Mesendoderm (in vitro differentiated cells): ENCODE data around the gene PTPRE.

Experiments
- DNase-seq: peaks from one replicate; pipeline ENCODE4 v3.0.0; 2013
- H2AK5ac ChIP-seq: 2 replicates; pipeline ENCODE4 v1.6.1; 2013; ENCODE audit warnings: low read length, inconsistent platforms
- H2BK120ac ChIP-seq: 2 replicates; pipeline ENCODE4 v1.6.1; 2013; ENCODE audit warnings: low read depth, mild to moderate bottlenecking, low read length, moderate library complexity, mixed read lengths
- H2BK15ac ChIP-seq: replicated peaks from 2 replicates; pipeline ENCODE4 v1.6.1; 2013; ENCODE audit warnings: low read depth, mild to moderate bottlenecking, moderate library complexity
- H2BK5ac ChIP-seq: 2 replicates; pipeline ENCODE4 v1.6.1; 2013; ENCODE audit warnings: low read length, inconsistent platforms
- H3K18ac ChIP-seq: 2 replicates; pipeline ENCODE4 v1.6.1; 2013; ENCODE audit warnings: mild to moderate bottlenecking, low read length, mixed read lengths
- H3K23ac ChIP-seq: one replicate; pipeline ENCODE4 v1.6.1; 2013; ENCODE audit warnings: low read length
- H3K27ac ChIP-seq: 2 replicates; pipeline ENCODE4 v1.5.1; 2013; ENCODE audit warnings: low read depth, mild to moderate bottlenecking, inconsistent platforms, low read length, moderate library complexity
- H3K27me3 ChIP-seq: 2 replicates; pipeline ENCODE4 v1.6.1; 2013; ENCODE audit warnings: low read length, control low read depth, mild to moderate bottlenecking, inconsistent platforms; ENCODE audit not compliant: insufficient read depth, poor library complexity
- H3K36me3 ChIP-seq: 2 replicates; pipeline ENCODE4 v1.6.1; 2013; ENCODE audit warnings: low read length, inconsistent platforms; ENCODE audit not compliant: control insufficient read depth, insufficient read depth
- H3K4ac ChIP-seq: one replicate; pipeline ENCODE4 v1.6.1; 2013; ENCODE audit warnings: low read depth, mild to moderate bottlenecking, low read length, moderate library complexity
- H3K4me1 ChIP-seq: 2 replicates; pipeline ENCODE4 v1.6.1; 2013; ENCODE audit warnings: low read depth, low read length, inconsistent platforms; ENCODE audit not compliant: control insufficient read depth
- H3K4me2 ChIP-seq: 2 replicates; pipeline ENCODE4 v1.6.1; 2013; ENCODE audit warnings: low read length
- H3K4me3 ChIP-seq: 2 replicates; pipeline ENCODE4 v1.5.1; 2013; ENCODE audit warnings: mild to moderate bottlenecking, low read length
- H3K56ac ChIP-seq: one replicate; pipeline ENCODE4 v1.6.1; 2013; ENCODE audit warnings: low read length
- H3K79me1 ChIP-seq: 2 replicates; pipeline ENCODE4 v1.6.1; 2013; ENCODE audit warnings: low read length, inconsistent platforms
- H3K79me2 ChIP-seq: 2 replicates; pipeline ENCODE4 v1.6.1; 2013; ENCODE audit warnings: mild to moderate bottlenecking, low read length; ENCODE audit not compliant: control insufficient read depth, insufficient read depth
- H3K9ac ChIP-seq: 2 replicates; pipeline ENCODE4 v1.6.1; 2013; ENCODE audit warnings: low read length, inconsistent platforms
- H4K5ac ChIP-seq: one replicate; pipeline ENCODE4 v1.6.1; 2013; ENCODE audit warnings: low read length
- H4K8ac ChIP-seq: one replicate; pipeline ENCODE4 v1.6.1; 2013; ENCODE audit warnings: low read depth, mild to moderate bottlenecking, control low read depth, low read length, moderate library complexity
- WGBS: extraction: QIAGEN DNeasy Blood & Tissue Kit; methylation state at CpG from one replicate; pipeline ENCODE4 v1.1.7; 2013; ENCODE audit warnings: low lambda C conversion rate, missing lambda C conversion rate; ENCODE audit not compliant: insufficient coverage; ENCODE audit errors: extremely low coverage; 5-methylcytosine and 5-hydroxymethylcytosine counted together

The PTPRE gene

GRCh38 chr10:127911867-127912257 is 5.0 kb downstream of the PTPRE start:
- no CpG with 5 or more reads among the region's 4 CpGs for WGBS
- Histone ChIP-seq H2BK120ac (no peak overlapping the region), H2BK15ac (no peak overlapping the region), H3K27me3 (peaks cover 9% of the 10 kb centered on the region), H3K79me1 (no peaks in the 10 kb centered on the region), H4K8ac (no peak overlapping the region), H3K4me1 (no peaks in the 10 kb centered on the region), H3K4me2 (no peak overlapping the region), H4K5ac (no peak overlapping the region), H2AK5ac (no peak overlapping the region), H3K4me3 (no peak overlapping the region), H3K36me3 (no peaks in the 10 kb centered on the region), H3K23ac (no peak overlapping the region), H3K79me2 (no peaks in the 10 kb centered on the region), H3K9ac (no peak overlapping the region), H3K27ac (no peak overlapping the region), H3K4ac (no peak overlapping the region), H3K56ac (no peak overlapping the region), H2BK5ac (no peak overlapping the region), H3K18ac (no peak overlapping the region)
- DNase-seq: no peak

DNA sequence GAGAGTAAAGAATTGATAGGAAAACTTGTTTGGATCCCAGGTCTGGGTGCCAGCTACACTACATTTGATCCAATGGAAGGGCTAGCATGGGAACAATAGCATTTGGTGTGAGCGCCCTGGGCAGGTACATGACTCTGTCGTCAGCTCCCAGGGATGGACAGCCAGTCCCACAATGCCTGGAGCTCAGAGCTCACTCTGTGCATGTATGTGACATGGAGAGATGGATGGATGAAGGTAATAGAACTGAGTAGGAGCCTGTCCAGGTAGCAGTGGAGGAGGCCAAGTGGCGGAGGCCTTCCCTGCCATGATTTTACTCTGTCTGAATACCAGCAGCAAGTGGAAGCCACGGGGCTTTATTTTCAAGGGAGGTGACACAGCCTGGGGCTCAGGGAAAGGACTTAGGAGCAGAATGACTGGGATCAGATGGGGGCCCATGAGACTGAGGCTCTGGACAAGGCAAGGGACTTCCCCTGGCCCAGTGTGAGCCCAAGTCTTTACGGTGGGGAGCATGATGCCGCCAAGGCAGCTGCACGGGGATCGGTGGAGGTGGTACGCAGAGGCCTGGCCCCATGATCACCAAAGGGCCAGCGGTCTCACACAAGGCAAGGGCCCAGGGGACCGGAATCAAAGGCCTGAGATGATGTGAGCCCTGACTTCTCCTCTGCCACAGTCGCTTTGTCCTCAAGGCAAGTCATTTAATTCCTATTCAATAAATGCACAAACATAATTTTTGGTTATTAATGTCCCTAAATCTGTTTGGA is 5.9 kb downstream of the PTPRE start:
- Histone ChIP-seq H3K36me3 (no peaks in the 10 kb centered on the region), H3K4me3 (no peak overlapping the region), H3K27ac (no peak overlapping the region), H3K23ac (no peak overlapping the region), H4K5ac (no peak overlapping the region), H3K79me2 (no peaks in the 10 kb centered on the region), H3K79me1 (no peaks in the 10 kb centered on the region), H3K27me3 (peaks cover 2% of the 10 kb centered on the region), H3K9ac (no peak overlapping the region), H4K8ac (no peak overlapping the region), H2BK120ac (no peak overlapping the region), H3K56ac (no peak overlapping the region), H2AK5ac (no peak overlapping the region), H3K4me2 (no peak overlapping the region), H2BK15ac (no peak overlapping the region), H2BK5ac (no peak overlapping the region), H3K4ac (no peak overlapping the region), H3K18ac (no peak overlapping the region), H3K4me1 (no peaks in the 10 kb centered on the region)
- DNase-seq: no peak
- no CpG with 5 or more reads among the region's 12 CpGs for WGBS

GRCh38 chr10:127913368-127913759 is 6.5 kb downstream of the PTPRE start:
- no peak overlapping the region for H2BK5ac ChIP-seq
- no peaks in the 10 kb centered on the region for H3K27me3 ChIP-seq
- no peak overlapping the region for H4K8ac ChIP-seq
- no peaks in the 10 kb centered on the region for H3K4me1 ChIP-seq
- no peak overlapping the region for H3K4me3 ChIP-seq
- H2AK5ac ChIP-seq: no peak overlapping the region
- no peak overlapping the region for H2BK15ac ChIP-seq
- DNase-seq: no peak
- no peak overlapping the region for H3K27ac ChIP-seq
- H3K18ac ChIP-seq: no peak overlapping the region
- H3K56ac ChIP-seq: no peak overlapping the region
- no peak overlapping the region for H2BK120ac ChIP-seq
- no peak overlapping the region for H3K23ac ChIP-seq
- H3K4me2 ChIP-seq: no peak overlapping the region
- H3K79me2 ChIP-seq: no peaks in the 10 kb centered on the region
- no peaks in the 10 kb centered on the region for H3K79me1 ChIP-seq
- H3K36me3 ChIP-seq: no peaks in the 10 kb centered on the region
- no peak overlapping the region for H3K4ac ChIP-seq
- no peak overlapping the region for H3K9ac ChIP-seq
- H4K5ac ChIP-seq: no peak overlapping the region
- no CpG with 5 or more reads among the region's 8 CpGs for WGBS

GRCh38 chr10:127915324-127915723 is 8.4 kb downstream of the PTPRE start:
- no peaks in the 10 kb centered on the region for H3K79me1 ChIP-seq
- H2BK120ac ChIP-seq: no peak overlapping the region
- no peaks in the 10 kb centered on the region for H3K79me2 ChIP-seq
- H3K18ac ChIP-seq: no peak overlapping the region
- H3K27ac ChIP-seq: no peak overlapping the region
- H2AK5ac ChIP-seq: no peak overlapping the region
- no peak overlapping the region for H3K56ac ChIP-seq
- WGBS: no CpG with 5 or more reads among the region's 4 CpGs
- H2BK15ac ChIP-seq: no peak overlapping the region
- H3K23ac ChIP-seq: no peak overlapping the region
- H4K8ac ChIP-seq: no peak overlapping the region
- H3K4me1 ChIP-seq: no peaks in the 10 kb centered on the region
- H3K4me3 ChIP-seq: no peak overlapping the region
- H3K9ac ChIP-seq: no peak overlapping the region
- no peaks in the 10 kb centered on the region for H3K36me3 ChIP-seq
- no peak overlapping the region for H3K4ac ChIP-seq
- H3K4me2 ChIP-seq: no peak overlapping the region
- no peaks in the 10 kb centered on the region for H3K27me3 ChIP-seq
- no peak overlapping the region for H2BK5ac ChIP-seq
- no peak for DNase-seq
- H4K5ac ChIP-seq: no peak overlapping the region

DNA sequence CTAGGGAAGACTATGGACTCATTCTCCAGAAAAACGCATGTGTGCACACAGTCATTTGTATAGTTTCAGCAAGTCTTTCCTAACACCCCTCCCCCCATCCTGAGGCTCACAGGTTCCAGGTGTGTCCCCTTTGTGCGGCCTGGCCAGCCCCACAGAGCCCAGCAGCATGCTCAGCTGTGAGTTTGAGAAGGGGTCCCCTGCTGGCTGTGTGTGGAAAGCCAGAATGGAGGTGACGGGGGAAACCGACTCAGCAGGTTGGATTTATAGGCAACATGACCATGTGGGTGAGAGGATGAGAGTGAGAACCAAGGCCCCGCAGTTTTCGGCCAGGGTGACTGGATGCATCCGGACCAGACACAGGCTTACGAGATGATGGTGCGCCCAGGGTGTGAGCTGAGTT is 9.9 kb downstream of the PTPRE start:
- no peaks in the 10 kb centered on the region for H3K4me1 ChIP-seq
- H3K27ac ChIP-seq: no peak overlapping the region
- H3K27me3 ChIP-seq: no peaks in the 10 kb centered on the region
- no peak overlapping the region for H3K56ac ChIP-seq
- H3K4me3 ChIP-seq: no peak overlapping the region
- H2AK5ac ChIP-seq: no peak overlapping the region
- no peak overlapping the region for H4K5ac ChIP-seq
- H3K23ac ChIP-seq: no peak overlapping the region
- no peak overlapping the region for H2BK120ac ChIP-seq
- no peaks in the 10 kb centered on the region for H3K79me2 ChIP-seq
- H3K36me3 ChIP-seq: no peaks in the 10 kb centered on the region
- no peak overlapping the region for H3K18ac ChIP-seq
- H2BK15ac ChIP-seq: no peak overlapping the region
- no peak overlapping the region for H3K4ac ChIP-seq
- H3K79me1 ChIP-seq: no peaks in the 10 kb centered on the region
- H3K4me2 ChIP-seq: no peak overlapping the region
- no CpG with 5 or more reads among the region's 9 CpGs for WGBS
- no peak overlapping the region for H2BK5ac ChIP-seq
- DNase-seq: no peak
- H4K8ac ChIP-seq: no peak overlapping the region
- no peak overlapping the region for H3K9ac ChIP-seq

DNA sequence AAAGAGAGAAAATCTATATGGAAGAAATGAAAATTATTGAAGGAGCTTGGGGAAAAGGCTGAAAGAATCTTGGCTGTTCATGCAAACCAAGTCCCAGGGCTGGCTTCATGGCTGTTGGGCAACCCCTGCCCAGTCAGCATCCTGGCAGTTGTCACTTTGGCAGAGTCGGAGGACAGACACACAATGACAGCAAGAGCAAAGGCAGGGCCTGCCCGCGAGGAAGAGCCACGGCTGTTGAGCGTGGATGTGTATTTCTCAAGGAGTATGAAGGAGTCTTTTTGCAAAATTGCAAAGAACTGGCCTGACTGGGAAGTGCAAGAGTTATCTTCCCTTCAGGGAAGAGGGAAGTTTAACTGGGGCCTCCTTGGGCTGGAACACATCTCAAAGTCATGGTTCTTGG is 11.7 kb downstream of the PTPRE start:
- Histone ChIP-seq H2BK5ac (no peak overlapping the region), H4K5ac (no peak overlapping the region), H3K9ac (no peak overlapping the region), H3K23ac (no peak overlapping the region), H3K36me3 (no peaks in the 10 kb centered on the region), H2BK15ac (no peak overlapping the region), H3K4me1 (no peaks in the 10 kb centered on the region), H3K79me2 (no peaks in the 10 kb centered on the region), H3K4me2 (no peak overlapping the region), H3K4ac (no peak overlapping the region), H3K79me1 (no peaks in the 10 kb centered on the region), H3K27ac (no peak overlapping the region), H2AK5ac (no peak overlapping the region), H3K18ac (no peak overlapping the region), H3K56ac (no peak overlapping the region), H3K4me3 (no peak overlapping the region), H3K27me3 (no peaks in the 10 kb centered on the region), H4K8ac (no peak overlapping the region), H2BK120ac (no peak overlapping the region)
- WGBS: no CpG with 5 or more reads among the region's 5 CpGs
- no peak for DNase-seq
